Glomerular visceral epithelial cell (primary cell): ENCODE results near the gene CDKN2AIP.

Experiments used
- DNase-seq: peaks from one replicate; pipeline ENCODE4 v3.0.0-alpha.2; 2016; ENCODE audit errors: extremely low spot score

Gene CDKN2AIP

GRCh38 chr4:183495184-183495583 lies 50.7 kb downstream of the CDKN2AIP start:
- no peak for DNase-seq
